ENCODE data around the gene FCN1.

FCN1 gene

DNA sequence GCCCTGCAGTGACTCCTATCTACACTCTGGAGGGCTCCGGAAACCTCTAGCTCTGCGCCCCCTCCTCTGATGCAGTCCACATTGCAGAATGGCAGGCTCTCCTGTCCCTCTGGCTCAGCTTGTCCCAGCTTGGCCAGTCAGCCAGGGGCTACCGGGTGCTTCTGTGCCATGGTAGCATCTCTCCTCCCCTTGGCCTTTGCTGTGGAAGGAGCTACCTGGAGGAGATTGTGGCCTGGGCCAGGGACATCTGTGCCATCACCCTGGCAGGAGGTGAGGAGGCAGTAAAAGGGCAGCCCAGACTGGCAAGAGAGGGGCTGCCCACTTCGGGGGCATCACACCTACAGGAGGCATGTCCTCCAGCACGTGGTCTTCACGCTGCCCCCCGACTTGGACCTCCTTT is 38.1 kb upstream of the FCN1 start:
- peaks cover 11% of the 10 kb centered on the region for H3K9me3 Mint-ChIP-seq

DNA sequence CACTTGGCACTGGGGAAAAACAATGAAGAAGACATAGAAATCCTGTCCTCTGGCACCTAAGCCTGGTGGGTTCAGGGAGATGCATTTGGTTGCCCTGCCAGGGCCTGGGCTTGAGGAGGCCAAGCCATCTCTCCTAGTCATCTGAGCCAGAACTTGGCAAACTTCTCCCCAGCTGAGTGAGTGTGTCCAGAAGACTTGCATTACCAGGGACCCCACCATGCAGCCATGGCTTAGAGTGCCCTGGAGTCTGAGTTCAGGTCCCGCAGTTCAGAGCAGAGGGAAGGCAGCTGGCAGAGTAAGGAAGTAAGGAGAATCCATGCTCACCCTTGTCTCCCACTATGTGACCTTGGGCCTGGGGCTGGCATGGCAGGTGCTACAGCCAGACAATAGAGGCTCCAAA is 37.4 kb upstream of the FCN1 start:
- Mint-ChIP-seq H3K27me3 (ENCODE audit: low read depth, poor library complexity) (no peaks in the 10 kb centered on the region), H3K9me3 (peaks cover 11% of the 10 kb centered on the region), H3K27ac (no peak overlapping the region), H3K4me3 (no peak overlapping the region), H3K36me3 (ENCODE audit: low read depth) (no peaks in the 10 kb centered on the region), H3K4me1 (peaks cover 11% of the 10 kb centered on the region)
- no peak for DNase-seq
- TF ChIP-seq, protein P1, sequence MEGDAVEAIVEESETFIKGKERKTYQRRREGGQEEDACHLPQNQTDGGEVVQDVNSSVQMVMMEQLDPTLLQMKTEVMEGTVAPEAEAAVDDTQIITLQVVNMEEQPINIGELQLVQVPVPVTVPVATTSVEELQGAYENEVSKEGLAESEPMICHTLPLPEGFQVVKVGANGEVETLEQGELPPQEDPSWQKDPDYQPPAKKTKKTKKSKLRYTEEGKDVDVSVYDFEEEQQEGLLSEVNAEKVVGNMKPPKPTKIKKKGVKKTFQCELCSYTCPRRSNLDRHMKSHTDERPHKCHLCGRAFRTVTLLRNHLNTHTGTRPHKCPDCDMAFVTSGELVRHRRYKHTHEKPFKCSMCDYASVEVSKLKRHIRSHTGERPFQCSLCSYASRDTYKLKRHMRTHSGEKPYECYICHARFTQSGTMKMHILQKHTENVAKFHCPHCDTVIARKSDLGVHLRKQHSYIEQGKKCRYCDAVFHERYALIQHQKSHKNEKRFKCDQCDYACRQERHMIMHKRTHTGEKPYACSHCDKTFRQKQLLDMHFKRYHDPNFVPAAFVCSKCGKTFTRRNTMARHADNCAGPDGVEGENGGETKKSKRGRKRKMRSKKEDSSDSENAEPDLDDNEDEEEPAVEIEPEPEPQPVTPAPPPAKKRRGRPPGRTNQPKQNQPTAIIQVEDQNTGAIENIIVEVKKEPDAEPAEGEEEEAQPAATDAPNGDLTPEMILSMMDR (IDR thresholded peaks at IDR 0.05) = no peak

More for the DNA sequence above, 38.1 kb upstream of the FCN1 start:
- Mint-ChIP-seq H3K27ac (no peak overlapping the region), H3K27me3 (ENCODE audit: low read depth, poor library complexity) (no peaks in the 10 kb centered on the region), H3K36me3 (ENCODE audit: low read depth) (no peaks in the 10 kb centered on the region), H3K4me3 (no peak overlapping the region), H3K4me1 (peaks cover 11% of the 10 kb centered on the region)
- no peak for DNase-seq
- TF ChIP-seq, protein P1 (IDR thresholded peaks at IDR 0.05) = no peak

- TF ChIP-seq, protein P1 (IDR thresholded peaks at IDR 0.05) = no peak
- H3K4me3 Mint-ChIP-seq = no peak overlapping the region
- H3K27me3 Mint-ChIP-seq (ENCODE audit: low read depth, poor library complexity) = peaks cover 7% of the 10 kb centered on the region
- no peak for DNase-seq
- no peak overlapping the region for H3K27ac Mint-ChIP-seq
- no peaks in the 10 kb centered on the region for H3K36me3 Mint-ChIP-seq (ENCODE audit: low read depth)
- H3K9me3 Mint-ChIP-seq = peaks cover 11% of the 10 kb centered on the region
- H3K4me1 Mint-ChIP-seq = peaks cover 11% of the 10 kb centered on the region
Measured at GRCh38 chr9:134951994-134952393, 34.3 kb upstream of the FCN1 start.

DNA sequence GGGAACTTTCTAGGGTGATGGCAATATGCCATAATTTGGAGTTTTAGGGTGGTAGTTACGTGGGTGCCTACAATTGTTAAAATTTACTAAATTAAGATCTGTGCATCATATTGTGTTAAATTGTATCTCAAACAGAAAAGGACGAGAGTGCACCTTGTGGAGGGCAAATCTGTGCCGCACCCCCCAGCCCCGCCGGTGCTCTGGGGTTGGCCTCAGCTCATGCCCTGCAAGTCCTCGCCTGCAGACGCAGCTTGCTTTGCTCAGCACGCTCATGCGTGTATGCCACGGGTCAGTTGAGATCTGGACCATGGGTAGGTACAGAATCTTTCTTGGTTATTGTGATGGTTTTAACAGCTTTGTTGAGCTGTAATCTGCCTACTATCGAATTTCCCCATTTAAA is 33.7 kb upstream of the FCN1 start:
- Mint-ChIP-seq H3K4me3 (no peak overlapping the region), H3K9me3 (peaks cover 11% of the 10 kb centered on the region), H3K36me3 (ENCODE audit: low read depth) (no peaks in the 10 kb centered on the region), H3K27ac (no peak overlapping the region), H3K27me3 (ENCODE audit: low read depth, poor library complexity) (peaks cover 7% of the 10 kb centered on the region), H3K4me1 (peaks cover 11% of the 10 kb centered on the region)
- DNase-seq = no peak
- TF ChIP-seq, protein P1 (IDR thresholded peaks at IDR 0.05) = no peak

DNA sequence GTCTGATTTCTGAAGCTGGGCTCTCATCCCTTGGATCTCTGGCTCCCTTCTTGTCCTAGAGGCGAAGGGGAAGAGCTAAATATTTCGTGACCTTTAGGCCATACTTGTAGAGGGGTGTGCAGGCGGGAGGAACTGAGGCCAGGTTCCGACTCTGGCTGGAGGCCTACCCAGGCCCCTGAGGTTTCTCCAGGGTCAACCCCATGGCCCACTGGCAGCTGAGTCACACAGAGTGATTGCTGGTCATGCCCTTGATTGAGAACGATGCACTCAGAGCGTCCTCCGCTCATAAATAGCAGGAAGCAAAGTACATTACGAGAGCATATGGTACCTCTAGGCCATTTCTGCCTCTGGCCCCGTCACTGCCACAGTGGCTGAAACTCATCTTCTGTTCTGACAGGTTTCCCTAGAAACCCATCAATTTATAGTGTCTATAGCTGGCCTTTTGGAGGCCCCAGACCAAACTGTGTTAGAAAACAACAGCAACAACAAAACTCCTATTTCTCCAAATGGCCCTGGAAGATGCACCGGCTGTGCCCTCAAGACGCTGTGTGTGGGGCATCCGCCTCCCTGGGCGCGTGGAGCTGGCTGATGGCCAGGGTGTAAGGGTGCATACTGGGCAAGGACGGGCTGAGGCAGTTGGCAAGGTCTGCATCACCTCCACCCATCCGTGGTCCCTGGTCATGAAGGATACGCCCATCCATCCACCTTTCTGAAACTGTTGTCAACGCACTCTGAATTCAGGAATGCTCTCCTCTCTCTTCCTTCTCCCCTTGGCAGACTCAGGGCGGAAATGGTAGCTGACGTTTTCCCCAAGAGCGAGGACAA is 32.9 kb upstream of the FCN1 start:
- TF ChIP-seq, protein P1 (IDR thresholded peaks at IDR 0.05) = no peak
- Mint-ChIP-seq H3K4me3 (no peak overlapping the region), H3K4me1 (peaks cover 11% of the 10 kb centered on the region), H3K27ac (no peak overlapping the region), H3K9me3 (peaks cover 11% of the 10 kb centered on the region), H3K27me3 (ENCODE audit: low read depth, poor library complexity) (peaks cover 7% of the 10 kb centered on the region), H3K36me3 (ENCODE audit: low read depth) (no peaks in the 10 kb centered on the region)
- no peak for DNase-seq

Data from nephron progenitor cell (in vitro differentiated cells).